ENCODE data around the gene CC2D2A.
"Not testable (repeated sequence)": the region's sequence is repeated elsewhere in the genome, so short reads cannot be mapped to it uniquely, and the experiment has no call there.

CC2D2A gene

DNA sequence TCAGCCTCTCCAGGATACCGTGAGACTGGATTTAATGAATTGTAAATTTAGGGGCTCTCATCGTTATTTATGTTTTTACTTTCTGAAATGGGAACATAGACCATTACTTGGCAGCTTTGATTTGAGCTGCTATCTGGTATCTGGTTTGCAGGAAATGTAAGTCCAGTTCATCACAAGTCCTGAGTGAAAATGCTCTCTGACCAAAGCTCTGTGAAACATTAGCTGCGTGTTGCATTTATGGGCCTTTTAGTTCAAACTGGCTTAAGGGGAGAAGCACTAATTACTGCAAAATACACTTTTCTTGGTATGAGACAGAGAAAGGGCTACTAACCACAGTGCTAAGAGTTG is 420 bp downstream of the CC2D2A start:
- DNase-seq, result no peak

DNA sequence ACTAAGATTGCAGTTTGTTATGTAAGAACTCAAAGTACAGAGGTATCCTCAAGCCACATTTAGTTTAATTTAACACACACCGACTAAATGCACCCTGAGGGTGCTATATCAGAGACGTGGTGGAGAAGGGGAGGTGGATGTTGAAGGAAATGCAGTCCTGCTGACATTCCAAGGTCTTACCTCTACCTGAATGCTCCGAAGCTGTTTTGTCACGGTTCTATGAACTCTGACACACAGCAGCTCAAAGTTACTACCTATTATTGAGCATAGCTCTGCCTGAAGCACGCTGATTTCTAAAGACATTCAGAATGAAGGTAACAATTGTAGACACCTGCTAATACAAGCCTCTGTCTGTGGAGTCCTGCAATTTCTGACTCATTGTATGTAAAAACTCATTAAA is 6.7 kb downstream of the CC2D2A start:
- DNase-seq, result no peak

DNA sequence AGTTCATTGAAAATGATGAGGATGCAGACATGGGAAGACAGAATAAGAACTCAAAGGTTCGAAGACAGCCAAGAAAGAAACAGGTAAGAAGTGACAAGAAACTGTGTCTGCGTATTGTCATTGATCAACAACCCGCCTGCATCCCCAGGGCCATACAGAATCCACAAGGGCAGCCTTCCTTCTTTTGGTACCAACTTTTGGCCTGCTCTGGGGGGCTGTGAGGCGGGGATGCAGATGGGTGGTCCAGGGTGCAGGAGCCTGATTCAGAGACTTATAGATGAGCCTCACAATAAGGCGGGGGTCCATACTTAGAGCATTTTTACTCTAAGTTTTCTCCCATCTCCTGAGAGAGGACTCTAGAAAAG is 9.0 kb downstream of the CC2D2A start:
- DNase-seq, result no peak

DNA sequence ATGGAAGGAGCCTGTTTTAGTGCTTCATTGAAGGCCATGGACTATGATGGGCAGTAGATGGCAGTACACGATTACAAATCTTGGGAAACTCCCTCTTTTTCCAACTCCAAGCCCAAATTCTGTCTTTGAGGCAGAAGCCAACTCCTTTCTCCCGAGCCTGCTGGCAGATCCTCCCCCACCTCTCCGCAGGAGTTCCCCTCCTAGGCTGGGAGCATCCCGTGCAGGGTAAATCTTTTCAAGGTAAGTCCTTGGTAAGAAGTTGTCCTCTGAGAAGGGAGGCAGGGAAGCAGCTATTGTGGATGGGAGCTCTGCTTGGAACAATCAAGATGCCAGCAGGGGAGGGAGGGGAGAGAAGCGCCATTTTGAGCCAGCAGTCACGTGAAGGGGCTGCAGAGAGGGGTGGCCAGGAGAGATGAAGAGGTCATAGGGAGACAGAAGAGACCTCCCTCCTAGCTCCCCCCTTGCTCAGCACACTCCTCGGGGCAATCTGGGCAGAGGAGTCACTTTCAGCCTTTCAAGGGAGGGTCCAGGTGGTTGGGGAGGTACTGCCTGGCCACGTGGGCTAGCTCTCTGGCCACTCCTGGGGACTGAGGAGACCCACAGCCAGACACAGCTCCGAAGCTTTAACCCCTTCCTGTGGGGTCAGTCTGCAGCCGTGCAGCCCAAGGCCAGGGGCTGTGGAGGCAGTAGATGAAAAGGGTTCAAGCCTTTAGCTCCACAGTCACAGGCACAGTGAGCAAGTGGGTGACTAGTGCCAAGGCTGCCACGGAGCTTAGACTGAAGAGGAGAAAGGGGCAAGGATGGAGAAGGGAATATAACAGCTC is 9.6 kb downstream of the CC2D2A start:
- peak; percentile 84 for DNase-seq

DNA sequence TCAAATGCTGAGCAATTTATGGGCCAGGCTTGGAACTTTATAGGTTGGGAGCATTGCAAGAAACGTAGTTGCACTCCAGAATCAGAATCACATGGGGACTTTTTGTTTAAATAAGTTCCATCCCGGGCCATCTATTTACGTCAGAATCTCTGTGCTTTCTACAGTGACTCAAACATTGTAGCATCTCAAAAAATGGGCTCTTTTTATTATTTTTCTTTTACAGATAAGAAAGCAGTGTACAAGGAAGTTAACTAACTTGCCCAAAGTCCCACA is 10.2 kb downstream of the CC2D2A start:
- no peak for DNase-seq

DNA sequence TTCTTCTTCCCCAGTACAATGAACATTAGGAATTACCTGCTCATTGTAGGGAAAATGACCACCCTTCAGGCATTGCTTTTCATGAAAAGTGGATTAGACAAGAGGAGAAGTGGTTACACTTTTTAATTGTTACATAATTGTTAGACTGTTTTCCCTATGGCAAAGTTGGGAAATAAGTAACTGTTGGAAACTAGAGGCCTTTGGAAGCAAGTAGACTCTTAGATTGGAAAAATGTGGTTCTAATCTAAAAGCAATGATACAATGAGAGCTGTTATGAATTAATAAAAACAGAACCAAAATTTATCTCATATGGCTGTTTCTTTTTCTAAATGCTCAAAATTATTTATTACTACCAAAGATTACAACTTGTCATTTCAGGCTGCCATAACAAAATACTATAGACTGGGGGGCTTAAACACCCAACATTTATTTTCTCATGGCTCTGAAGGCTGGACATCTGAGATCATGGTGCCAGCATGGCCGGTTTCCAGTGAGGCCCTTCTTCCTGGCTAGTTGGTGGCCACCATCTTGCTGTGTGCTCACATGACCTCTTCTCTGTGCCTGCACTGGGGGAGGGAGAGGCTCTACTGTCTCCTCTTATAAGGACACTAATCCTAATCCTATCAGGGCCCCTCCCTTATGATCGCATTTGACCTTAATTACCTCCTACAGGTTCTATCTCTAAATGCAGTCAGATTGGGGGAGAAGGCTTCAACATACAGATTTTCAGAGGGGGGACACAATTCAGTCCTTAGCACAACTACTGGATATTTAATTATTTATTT is 12.5 kb downstream of the CC2D2A start:
- DNase-seq, result no peak

DNA sequence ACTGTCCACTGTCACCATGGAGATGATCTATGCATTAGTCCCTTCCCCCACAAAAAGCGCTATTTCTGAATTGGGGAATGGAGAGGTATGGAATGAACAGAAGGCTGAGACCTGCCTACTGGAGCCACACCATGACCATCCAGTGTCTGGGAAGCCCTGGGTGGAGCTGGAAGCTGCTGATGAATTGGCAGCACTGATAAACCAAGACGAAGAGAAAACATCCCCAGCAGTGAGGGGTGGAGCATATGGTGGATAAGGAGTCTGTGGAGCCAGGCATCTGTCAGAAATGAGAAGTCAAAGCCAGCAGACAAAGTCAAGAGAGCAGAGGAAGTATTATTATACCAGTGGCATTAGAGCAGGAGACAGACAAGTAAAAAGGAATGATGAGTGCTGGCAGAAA is 13.2 kb downstream of the CC2D2A start:
- no peak for DNase-seq

DNA sequence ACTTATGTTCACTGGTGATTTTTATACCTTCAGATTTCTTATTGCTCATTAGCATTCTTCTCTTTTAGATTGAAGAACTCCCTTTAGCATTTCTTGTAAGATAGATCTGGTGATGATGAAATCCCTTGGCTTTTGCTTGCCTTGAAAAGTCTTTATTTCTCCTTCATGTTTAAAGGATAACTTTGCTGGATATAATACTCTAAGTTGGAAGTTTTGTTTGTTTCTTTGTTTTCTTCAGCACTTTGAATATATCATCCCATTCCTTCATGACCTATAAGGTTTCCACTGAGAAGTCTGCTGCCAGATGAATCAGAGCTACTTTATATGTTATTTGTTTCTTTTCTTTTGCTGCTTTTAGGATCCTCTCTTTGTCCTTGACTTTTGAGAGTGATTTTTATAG is 18.5 kb downstream of the CC2D2A start:
- DNase-seq, result no peak

DNA sequence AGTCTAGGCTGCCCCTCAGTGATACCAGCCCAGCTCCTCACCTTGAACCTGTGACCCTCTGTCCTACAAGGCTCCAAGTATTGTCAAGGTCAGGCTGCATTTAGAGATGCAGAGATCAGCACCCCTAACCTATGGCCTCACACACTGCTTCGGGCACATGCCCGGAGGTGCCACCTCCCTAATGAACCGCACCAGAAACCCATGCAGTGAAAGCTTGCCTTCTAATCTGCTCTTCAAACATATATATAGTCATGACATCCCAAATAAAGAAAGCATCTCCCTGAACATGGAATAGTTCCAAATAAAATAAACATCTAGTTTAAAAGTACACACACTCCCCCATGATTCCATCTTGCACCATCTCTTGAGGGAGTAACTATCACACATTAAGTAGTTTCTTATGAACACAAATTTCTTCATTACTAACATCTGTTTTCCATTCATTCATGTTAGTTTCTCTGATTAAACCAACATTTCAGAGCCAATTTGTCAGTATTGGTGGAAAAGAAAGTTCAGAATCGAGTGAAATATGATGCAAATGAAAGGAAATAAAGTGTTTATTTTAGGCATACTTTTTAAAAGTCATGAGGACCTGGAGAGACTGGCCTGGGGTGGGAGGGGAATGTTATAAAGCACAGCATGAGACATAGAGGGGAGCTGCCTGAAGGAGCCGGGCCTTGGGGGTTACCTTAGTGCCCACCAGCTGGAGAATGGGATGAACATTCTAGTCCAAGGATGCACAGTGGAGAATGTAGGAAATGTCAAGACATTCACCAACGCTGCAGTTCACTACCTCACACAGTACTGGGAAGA is 19.2 kb downstream of the CC2D2A start:
- no peak for DNase-seq

DNA sequence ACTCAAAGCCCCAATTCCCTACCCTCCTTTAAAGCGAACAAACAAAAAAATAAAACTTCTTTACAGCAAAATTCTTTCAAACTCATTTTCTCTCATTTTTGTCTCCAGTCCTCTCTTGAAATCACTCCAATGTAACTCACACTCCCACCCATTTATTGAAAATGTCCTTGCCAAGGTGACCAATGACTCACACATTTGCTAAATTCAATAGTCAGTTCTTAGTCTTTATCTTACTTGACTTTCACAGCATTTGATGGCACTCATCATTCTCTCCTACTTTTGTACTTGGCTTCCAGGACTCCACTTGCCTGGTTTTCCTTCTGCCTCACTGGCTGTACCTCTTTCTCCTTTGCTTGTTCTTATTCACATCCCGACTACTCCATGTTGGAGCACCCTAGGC is 19.9 kb downstream of the CC2D2A start:
- no peak for DNase-seq

DNA sequence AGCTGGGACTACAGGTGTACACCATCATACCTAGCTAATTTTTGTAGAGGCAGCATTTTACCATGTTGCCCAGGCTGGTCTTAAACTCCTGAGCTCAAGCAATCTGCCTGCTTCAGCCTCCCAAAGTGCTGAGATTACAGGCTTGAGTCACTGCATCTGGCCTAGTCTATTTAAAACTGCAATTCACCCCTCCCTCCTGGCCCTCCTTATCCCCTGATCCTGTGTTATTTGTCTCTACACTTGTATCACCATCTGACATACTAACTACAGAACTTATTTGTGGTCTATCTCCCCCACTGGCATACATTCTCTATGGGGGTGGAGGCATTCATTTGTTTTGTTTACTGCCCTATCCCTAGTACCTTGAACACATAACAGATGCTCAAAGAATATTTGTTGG is 23.7 kb downstream of the CC2D2A start:
- no peak for DNase-seq

DNA sequence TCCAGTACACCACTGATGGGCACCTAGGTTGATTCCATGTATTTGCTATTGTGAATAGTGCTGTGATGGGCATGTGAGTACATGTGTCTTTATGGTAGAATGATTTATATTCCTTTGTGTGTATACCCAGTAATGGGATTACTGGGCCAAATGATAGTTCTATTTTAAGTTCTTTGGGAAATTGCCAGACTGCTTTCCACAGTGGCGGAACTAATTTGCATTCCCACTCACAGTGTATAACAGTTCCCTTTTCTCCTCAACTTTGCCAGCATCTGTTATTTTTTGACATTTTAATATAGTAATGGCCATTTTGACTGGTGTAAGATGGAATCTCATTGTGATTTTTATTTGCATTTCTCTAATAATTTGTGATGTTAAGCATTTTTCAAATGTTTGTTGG is 25.9 kb downstream of the CC2D2A start:
- peak; percentile 36 for DNase-seq

DNA sequence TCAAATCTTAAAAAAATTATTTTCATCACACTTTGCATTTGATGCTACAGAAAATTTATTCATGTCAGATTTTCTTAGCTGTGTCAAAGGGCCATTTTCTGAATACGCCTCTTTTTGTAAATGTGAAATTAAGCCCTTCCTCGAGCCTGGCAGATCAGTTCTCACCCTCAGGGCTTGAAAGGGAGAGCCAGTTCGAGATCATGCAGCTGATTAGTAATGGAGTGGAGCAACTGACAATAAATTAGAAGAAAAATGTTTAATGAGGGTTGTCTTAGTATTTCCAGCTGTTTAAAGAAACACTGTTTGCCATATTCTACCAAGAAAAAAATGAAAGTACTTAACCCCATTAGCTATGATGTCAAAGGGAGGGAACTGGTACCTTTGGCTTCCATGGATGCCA is 28.7 kb downstream of the CC2D2A start:
- DNase-seq, result no peak

DNA sequence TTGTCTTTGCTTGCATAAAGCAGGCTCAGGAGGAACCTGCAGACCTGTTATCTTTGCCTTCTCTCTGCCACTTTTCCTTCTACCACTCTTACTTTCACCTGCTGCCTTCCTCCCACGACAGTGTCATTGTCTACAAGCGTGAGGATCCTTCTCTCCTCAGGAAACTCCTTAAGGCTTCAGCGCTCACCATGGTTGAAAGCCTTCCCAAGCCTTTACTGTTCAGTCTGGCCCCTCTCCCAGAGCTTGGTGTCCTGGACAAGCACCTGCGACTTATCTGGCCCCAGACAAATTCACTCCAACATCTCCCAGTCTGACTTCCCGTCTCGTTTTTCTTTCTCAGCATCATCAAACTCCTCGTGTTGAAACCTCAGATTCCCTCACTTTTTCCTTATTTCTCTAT is 31.0 kb downstream of the CC2D2A start:
- DNase-seq, result no peak

DNA sequence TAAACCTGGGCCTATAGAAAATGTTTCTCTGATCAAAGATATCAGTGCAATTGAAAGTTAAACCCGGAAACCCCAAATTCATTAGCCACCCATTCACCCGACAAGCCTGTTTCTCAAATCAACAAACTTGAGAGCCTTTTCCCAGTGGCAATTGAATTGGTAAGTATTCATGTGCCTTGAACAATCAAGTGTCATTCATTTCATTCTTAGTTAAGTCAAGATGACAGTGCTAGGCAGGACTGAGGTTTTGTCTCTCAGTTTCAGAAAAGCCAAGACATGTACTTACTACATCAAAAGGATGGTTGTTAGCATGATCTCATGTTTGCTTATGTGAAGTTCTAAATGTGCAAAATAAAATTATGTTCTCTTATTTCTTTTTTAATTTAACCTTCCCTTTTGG is 32.3 kb downstream of the CC2D2A start:
- DNase-seq, result no peak

DNA sequence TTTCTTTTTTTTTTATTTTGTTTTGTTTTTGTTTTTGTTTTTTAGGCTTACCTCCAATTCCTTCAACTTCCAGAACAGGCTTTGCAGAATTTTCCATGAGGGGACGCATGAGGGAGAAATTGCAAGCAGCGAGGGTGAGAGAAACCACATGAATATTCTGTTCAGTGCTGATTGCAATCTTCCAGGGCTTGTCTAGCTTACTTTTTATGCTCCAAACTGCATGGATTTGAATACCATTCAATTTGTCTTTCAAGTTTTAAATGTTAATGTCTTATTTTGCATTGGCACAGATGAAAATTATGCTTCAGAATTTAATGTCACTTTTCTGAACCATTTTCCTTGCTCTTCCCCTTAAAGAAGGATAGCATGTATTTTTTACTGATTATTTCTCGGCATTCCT is 32.7 kb downstream of the CC2D2A start:
- no peak for DNase-seq

DNA sequence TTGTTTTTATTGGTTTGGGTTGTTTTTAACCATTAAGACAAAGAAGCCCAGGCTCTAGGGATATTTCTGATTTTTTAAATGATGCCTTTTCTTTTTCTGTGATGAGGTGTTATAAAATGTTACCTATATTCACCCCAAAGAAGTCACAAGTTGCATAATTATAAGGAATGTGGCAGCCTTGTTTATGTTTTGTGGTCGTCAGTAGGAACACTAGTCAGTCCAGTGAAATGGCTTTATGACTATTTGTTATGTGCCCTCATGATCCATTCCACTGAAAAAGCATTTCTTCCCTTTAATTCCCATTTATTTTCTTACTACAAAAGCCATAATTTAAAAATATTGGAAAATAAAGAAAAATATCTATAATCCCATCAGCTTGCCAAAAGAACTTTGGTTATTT is 34.4 kb downstream of the CC2D2A start:
- DNase-seq, result no peak

DNA sequence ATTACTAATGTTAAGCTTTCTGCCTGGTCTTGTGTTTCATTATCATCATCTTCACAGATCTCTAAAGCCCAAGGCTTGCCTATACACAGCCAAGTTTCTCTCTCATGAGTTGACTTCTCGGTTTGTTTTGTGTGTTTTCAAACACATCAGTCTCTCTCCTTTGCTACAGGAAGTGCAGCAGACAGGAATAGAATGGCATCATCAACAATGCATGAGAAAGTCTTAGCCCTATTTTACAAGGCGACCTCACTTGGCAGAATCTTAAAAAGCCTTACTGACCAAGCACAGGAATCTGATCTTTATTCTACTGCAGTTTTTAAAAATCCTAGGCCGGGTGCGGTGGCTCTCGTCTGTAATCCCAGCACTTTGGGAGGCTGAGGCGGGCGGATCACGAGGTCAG is 36.8 kb downstream of the CC2D2A start:
- no peak for DNase-seq

DNA sequence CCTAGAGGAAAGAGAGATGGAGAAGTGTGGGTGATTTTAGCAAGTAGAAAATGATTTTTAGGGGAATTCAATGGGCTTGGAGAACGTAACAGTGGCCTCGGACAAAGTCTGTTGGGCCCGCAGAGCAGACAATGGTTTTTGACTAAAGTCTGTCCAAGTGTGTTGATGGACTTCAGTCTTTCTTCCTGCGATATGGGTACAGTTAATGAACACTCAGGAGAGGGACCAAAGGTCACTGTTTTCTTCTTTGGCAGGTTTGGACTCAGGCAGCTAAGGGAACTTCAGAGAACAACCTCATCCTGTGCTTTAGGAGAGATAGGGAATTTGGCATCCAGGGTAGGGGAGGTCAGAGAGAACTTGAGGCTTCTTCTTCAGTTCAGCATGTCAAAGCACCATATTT is 38.0 kb downstream of the CC2D2A start:
- DNase-seq, result no peak

DNA sequence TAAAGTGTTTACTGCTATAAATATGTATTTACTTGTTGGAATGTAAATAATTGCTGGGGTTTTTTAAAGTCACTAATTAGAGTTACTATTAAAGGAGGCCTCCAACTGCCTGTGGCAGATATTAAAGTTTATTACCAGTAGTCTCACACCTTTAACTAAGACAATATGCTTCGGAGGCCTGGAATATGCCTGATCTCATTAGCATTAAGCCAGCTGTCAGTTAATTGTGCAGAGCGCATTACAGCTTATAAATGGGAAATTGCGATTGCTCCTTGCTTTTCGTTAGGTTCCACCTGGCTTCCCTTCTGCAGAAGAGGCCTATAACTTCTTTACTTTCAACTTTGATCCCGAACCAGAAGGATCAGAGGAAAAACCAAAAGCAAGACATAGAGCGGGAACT is 41.3 kb downstream of the CC2D2A start:
- no peak for DNase-seq

DNA sequence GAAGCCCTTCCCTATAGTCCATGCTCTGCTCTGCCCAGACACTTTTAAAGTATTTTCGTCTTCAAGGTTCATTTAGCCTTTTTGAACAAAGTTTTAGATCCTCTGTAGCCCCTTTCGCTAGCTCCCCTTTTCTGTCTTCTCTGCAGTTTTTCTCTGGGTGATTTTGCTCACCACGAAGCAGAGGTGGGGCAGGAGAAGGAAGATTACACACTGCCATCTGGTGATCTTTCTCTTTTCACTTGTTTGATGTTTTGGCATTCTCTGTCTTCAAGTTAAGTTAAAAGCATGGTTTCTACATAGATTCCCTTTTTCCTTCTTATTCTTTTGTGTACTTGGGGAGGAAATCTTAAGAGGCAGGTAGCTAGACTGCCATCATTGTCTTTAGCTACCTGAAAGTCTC is 43.9 kb downstream of the CC2D2A start:
- no peak for DNase-seq

DNA sequence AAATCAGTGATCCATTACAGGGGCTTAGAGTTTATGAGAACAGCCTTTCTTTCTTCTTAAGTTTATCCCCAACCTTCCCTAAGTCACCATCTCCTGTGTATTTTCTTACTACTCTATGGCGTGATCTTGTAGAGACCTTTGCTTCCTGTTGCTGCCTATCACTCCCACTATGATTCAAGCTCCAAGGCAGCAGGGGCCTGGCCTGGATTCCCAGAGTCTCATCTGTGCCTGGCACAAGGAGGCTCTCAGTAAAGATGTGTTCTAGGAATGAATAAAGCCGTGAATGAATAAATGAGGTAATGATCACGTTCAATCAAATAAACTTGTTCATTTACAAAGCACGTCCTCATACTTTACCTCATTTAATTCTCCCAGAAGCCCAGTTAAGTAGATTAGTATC is 45.4 kb downstream of the CC2D2A start:
- DNase-seq, result no peak

DNA sequence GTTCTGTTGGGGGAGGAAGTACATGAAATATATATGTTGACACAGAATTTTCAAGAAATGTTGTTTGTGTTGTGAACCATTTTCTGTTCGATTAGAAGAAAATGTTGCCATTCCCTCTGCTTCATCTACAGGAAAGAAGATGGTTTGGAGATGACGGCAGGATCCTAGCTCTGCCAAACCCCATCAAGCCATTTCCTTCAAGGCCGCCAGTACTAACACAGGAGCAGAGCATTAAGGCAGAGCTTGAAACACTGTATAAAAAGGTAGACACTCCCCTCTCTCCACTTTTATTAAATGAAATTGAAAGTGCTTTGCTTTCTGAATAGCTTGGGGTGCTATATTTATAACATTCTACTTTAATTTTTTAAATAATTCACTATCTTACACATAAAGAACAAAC is 46.8 kb downstream of the CC2D2A start:
- DNase-seq, result no peak

DNA sequence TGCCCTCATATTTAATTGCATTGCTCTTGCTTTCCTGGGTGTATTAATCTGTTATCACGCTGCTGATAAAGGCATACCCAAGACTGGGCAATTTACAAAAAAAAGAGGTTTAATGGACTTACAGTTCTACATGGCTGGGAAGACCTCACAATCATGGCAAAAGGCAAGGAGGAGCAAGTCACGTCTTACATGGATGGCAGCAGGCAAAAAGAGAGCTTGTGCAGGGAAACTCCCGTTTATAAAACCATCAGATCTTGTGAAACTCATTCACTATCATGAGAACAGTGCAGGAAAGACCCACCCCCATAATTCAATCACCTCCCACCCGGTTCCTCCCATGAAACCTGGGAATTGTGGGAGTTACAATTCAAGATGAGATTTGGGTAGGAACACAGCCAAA is 48.0 kb downstream of the CC2D2A start:
- not testable (repeated sequence) for DNase-seq
